Adrenal gland (tissue), 5 donors: ENCODE data around the gene FEZF1.

Experiments used
- POLR2A ChIP-seq, 2 donors: fragments of 450-650 bp; IDR thresholded peaks; one replicate each; pipeline ENCODE4 v1.6.1; 2017; ENCODE audit warnings: antibody characterized with exemption in 2 of 2, mild to moderate bottlenecking in 2 of 2, moderate library complexity in 1 of 2
- TF ChIP-seq, protein P1 (sequence below), 6 experiments: fragments of 450-650 bp in 4 of 6; fragments of 200-600 bp in 2 of 6; sonication (generic) in 1 of 6; IDR thresholded peaks; 1 replicate in 5 of 6; 2 replicates in 1 of 6; pipeline versions ENCODE4 v1.5.1 to v1.8.0; 2016 to 2021; ENCODE audit warnings: antibody characterized with exemption in 6 of 6, mild to moderate bottlenecking in 2 of 6, moderate library complexity in 1 of 6
- donor health status: DM: no; HTN: no; CAD: no.

DNA sequence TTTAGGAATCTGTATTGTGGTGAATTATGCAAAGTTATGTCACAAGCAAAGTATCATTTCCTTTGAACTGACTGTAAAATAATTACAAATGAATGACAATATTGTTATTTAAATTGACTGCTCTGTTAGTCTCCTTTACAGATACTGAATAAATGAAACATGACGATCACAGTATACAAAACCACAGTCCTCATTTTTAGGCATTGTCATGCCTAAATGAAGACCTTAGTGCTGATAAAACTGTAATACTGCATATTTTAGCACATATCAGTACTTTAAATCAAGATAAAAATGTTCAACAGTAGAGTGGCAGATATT lies 39.7 kb upstream of the FEZF1 start:
- TF ChIP-seq, protein P1, sequence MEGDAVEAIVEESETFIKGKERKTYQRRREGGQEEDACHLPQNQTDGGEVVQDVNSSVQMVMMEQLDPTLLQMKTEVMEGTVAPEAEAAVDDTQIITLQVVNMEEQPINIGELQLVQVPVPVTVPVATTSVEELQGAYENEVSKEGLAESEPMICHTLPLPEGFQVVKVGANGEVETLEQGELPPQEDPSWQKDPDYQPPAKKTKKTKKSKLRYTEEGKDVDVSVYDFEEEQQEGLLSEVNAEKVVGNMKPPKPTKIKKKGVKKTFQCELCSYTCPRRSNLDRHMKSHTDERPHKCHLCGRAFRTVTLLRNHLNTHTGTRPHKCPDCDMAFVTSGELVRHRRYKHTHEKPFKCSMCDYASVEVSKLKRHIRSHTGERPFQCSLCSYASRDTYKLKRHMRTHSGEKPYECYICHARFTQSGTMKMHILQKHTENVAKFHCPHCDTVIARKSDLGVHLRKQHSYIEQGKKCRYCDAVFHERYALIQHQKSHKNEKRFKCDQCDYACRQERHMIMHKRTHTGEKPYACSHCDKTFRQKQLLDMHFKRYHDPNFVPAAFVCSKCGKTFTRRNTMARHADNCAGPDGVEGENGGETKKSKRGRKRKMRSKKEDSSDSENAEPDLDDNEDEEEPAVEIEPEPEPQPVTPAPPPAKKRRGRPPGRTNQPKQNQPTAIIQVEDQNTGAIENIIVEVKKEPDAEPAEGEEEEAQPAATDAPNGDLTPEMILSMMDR (IDR thresholded peaks at IDR 0.05) = no peak
- TF ChIP-seq POLR2A (IDR thresholded peaks at IDR 0.05) = no peak
